K562 (cell line): ENCODE data around the gene CMIP. TPM values are rescaled to one million over a fixed set of nuclear protein-coding genes. Genes with fewer than 3 reads are reported as not detected.

Experiments used
- ADNP ChIP-seq: fragments of 200-800 bp; sonication (Bioruptor generic); IDR thresholded peaks from 2 replicates; pipeline ENCODE4 v1.6.1; 2016; ENCODE audit warnings: missing genetic modification characterization, missing compliant biosample characterization
- BRD4 ChIP-seq: fragments of 200-600 bp; sonication (generic); IDR thresholded peaks from 2 replicates; pipeline ENCODE4 v1.6.1; 2017; ENCODE audit warnings: inconsistent platforms
- CCAR2 ChIP-seq: fragments of 200-400 bp; formaldehyde crosslinking; IDR thresholded peaks from 2 replicates; pipeline ENCODE4 v1.6.1; 2017; ENCODE audit warnings: mild to moderate bottlenecking, low read depth, low read length
- DACH1 ChIP-seq: fragments of 450-650 bp; IDR thresholded peaks from 2 replicates; pipeline ENCODE4 v1.6.1; 2018; ENCODE audit not compliant: partially characterized antibody
- DPF2 ChIP-seq: fragments of 450-650 bp; IDR thresholded peaks from 2 replicates; pipeline ENCODE4 v1.6.1; 2016
- ESRRA ChIP-seq: fragments of 450-650 bp; IDR thresholded peaks from 2 replicates; pipeline ENCODE4 v1.6.1; 2014; ENCODE audit warnings: low read depth, mild to moderate bottlenecking, moderate library complexity, borderline replicate concordance
- FOXJ2 ChIP-seq: fragments of 200-800 bp; sonication (Bioruptor generic); IDR thresholded peaks from 2 replicates; pipeline ENCODE4 v1.6.1; 2016; ENCODE audit warnings: missing genetic modification characterization, missing compliant biosample characterization
- FOXJ3 ChIP-seq: sonication (generic); formaldehyde crosslinking; IDR thresholded peaks from 2 replicates; pipeline ENCODE4 v1.4.0; 2020; ENCODE audit warnings: mild to moderate bottlenecking, missing genetic modification reagents
- FUS ChIP-seq: fragments of 200-400 bp; formaldehyde crosslinking; optimal IDR thresholded peaks from 2 replicates; pipeline ENCODE3; 2017; ENCODE audit warnings: low read depth, low read length
- IFI16 ChIP-seq: fragments of 250-450 bp; sonication (Bioruptor Pico); IDR thresholded peaks from 2 replicates; pipeline ENCODE4 v2.1.2; 2022; ENCODE audit warnings: mild to moderate bottlenecking, inconsistent platforms
- KAT2B ChIP-seq: IDR thresholded peaks from one replicate; pipeline ENCODE4 v1.6.1; 2012; ENCODE audit warnings: low read depth, mild to moderate bottlenecking, control low read depth, inconsistent platforms, low read length, moderate library complexity
- KAT8 ChIP-seq: fragments of 450-650 bp; IDR thresholded peaks from 2 replicates; pipeline ENCODE4 v1.6.1; 2016; ENCODE audit warnings: low read depth, mild to moderate bottlenecking
- MCM3 ChIP-seq: fragments of 450-650 bp; IDR thresholded peaks from 2 replicates; pipeline ENCODE4 v1.6.1; 2016
- NEUROD1 ChIP-seq: fragments of 150-350 bp; IDR thresholded peaks from 2 replicates; pipeline ENCODE4 v1.6.1; 2014; ENCODE audit warnings: borderline replicate concordance, low read length, low read depth; ENCODE audit not compliant: partially characterized antibody
- POLR2AphosphoS2 ChIP-seq: IDR thresholded peaks from 2 replicates; pipeline ENCODE4 v1.6.1; 2012; ENCODE audit warnings: low read length, improper control_type of control experiment
- PREB ChIP-seq: sonication (generic); formaldehyde crosslinking; IDR thresholded peaks from 2 replicates; pipeline ENCODE4 v1.8.1; 2023; ENCODE audit warnings: mild to moderate bottlenecking, missing genetic modification reagents
- PURB ChIP-seq: sonication (generic); formaldehyde crosslinking; IDR thresholded peaks from 2 replicates; pipeline ENCODE4 v1.9.0; 2021; ENCODE audit warnings: low read depth, mild to moderate bottlenecking, missing genetic modification reagents
- RBM17 ChIP-seq: fragments of 200-400 bp; formaldehyde crosslinking; IDR thresholded peaks from 2 replicates; pipeline ENCODE4 v1.6.1; 2017; ENCODE audit warnings: low read depth, mild to moderate bottlenecking, low read length, borderline replicate concordance
- RBM34 ChIP-seq: fragments of 200-400 bp; formaldehyde crosslinking; IDR thresholded peaks from 2 replicates; pipeline ENCODE4 v1.6.1; 2018; ENCODE audit warnings: low read length, borderline replicate concordance; ENCODE audit not compliant: insufficient read depth
- SRSF3 ChIP-seq: fragments of 200-400 bp; formaldehyde crosslinking; IDR thresholded peaks from 2 replicates; pipeline ENCODE4 v1.6.1; 2016; ENCODE audit warnings: mild to moderate bottlenecking, low read length, moderate library complexity; ENCODE audit not compliant: insufficient read depth
- SRSF9 ChIP-seq: fragments of 200-400 bp; formaldehyde crosslinking; IDR thresholded peaks from 2 replicates; pipeline ENCODE4 v1.6.1; 2017; ENCODE audit warnings: low read depth, low read length, borderline replicate concordance
- TAF15 ChIP-seq: fragments of 200-400 bp; formaldehyde crosslinking; IDR thresholded peaks from 2 replicates; pipeline ENCODE4 v1.6.1; 2017; ENCODE audit warnings: mild to moderate bottlenecking, low read depth, low read length, moderate library complexity
- TRIM24 ChIP-seq, 2 experiments: fragments of 450-650 bp; IDR thresholded peaks; 2 replicates each; pipeline ENCODE4 v1.6.1; 2016
- YY1 ChIP-seq, 3 experiments: IDR thresholded peaks; 2 replicates each; pipeline ENCODE4 v1.6.1; 2011; ENCODE audit warnings: low read length in 2 of 3, mild to moderate bottlenecking in 2 of 3, moderate library complexity in 2 of 3, borderline replicate concordance in 1 of 3, control low read depth in 1 of 3, low read depth in 1 of 3; ENCODE audit not compliant: insufficient read depth in 3 of 3, insufficient replicate concordance in 2 of 3, control insufficient read depth in 1 of 3, insufficient read length in 1 of 3; ENCODE audit errors: extremely low read depth in 1 of 3
- ZEB2 ChIP-seq: fragments of 450-650 bp; IDR thresholded peaks from 2 replicates; pipeline ENCODE4 v1.6.1; 2016
- ZNF232 ChIP-seq: sonication (generic); formaldehyde crosslinking; IDR thresholded peaks from 2 replicates; pipeline ENCODE4 v1.8.0; 2022; ENCODE audit warnings: mild to moderate bottlenecking, missing genetic modification reagents
- ZNF436 ChIP-seq: fragments of 250-450, 450-650 bp; sonication (Bioruptor Pico); formaldehyde crosslinking; IDR thresholded peaks from 2 replicates; pipeline ENCODE4 v1.7.0; 2020; ENCODE audit warnings: mild to moderate bottlenecking
- ZNF668 ChIP-seq: fragments of 250-450 bp; sonication (Bioruptor Pico); IDR thresholded peaks from 2 replicates; pipeline ENCODE4 v1.8.0; 2022; ENCODE audit warnings: mild to moderate bottlenecking, inconsistent platforms
- ZNF695 ChIP-seq: fragments of 450-650 bp; formaldehyde crosslinking; IDR thresholded peaks from 2 replicates; pipeline ENCODE4 v1.4.0; 2020; ENCODE audit warnings: mild to moderate bottlenecking, moderate library complexity
- polyA plus RNA-seq, 8 experiments: library from polyadenylated mRNA; depleted of rRNA in 4 of 8; stranded (reverse) in 5 of 8; unstranded in 3 of 8; fragments of >200 nt; fragmentation: Nextera tagmentation in 2 of 8; fragmentation: Illumina TruSeq in 1 of 8; extraction: Ambion mirVana in 2 of 8; extraction: Trizol in 1 of 8; gene quantifications; 2 replicates each; pipeline versions ENCODE4 v1.2.1 to v1.2.3, GENCODE V29; 2011 to 2014; ENCODE audit warnings: inconsistent platforms in 1 of 8, missing spikeins in 1 of 8
- total RNA-seq, 7 experiments: library from RNA; depleted of rRNA in 6 of 7; stranded (reverse); fragments of >200 nt in 6 of 7; fragmentation: Illumina TruSeq in 2 of 7; extraction: Trizol in 2 of 7; gene quantifications; 2 replicates each; pipeline versions ENCODE4 v1.2.1 to v1.2.3, GENCODE V29; 2011 to 2021; ENCODE audit warnings: low replicate concordance in 1 of 7

Gene CMIP
- total and polyA plus RNA-seq, 9 of the 15 experiments (the other 6 are each of a cell fraction or from before 2014, with no cell fraction given) = 0.94 to 82.5 (median 10.3) TPM

GRCh38 chr16:81482329-81483063, 37.9 kb downstream of the CMIP start (continued):
- TF ChIP-seq RBM17 (no peak), KAT8 (no peak), CCAR2 (no peak), NEUROD1 (no peak), ESRRA (no peak), FOXJ3 (CRISPR knock-in tag) (no peak), TRIM24 (IDR thresholded peaks at IDR 0.05) (0 out of 4 replicates have a peak, but pooled peaks of 1 of the 2 experiments have one; percentile 28), RBM34 (no peak), FOXJ2 (tag) (no peak), ZNF668 (CRISPR knock-in tag) (no peak), MCM3 (no peak), IFI16 (CRISPR knock-in tag) (no peak), FUS (no peak), PURB (CRISPR knock-in tag) (no peak), POLR2AphosphoS2 (no peak), KAT2B (no peak), ADNP (no peak; the same call in 1 of the 2 replicates), DPF2 (peak; percentile 67), DACH1 (peak; percentile 3), ZNF232 (no peak), SRSF3 (no peak), YY1 (IDR thresholded peaks at IDR 0.05; ENCODE audit: borderline replicate concordance in 1 of 3, control insufficient read depth in 1 of 3, extremely low read depth in 1 of 3, insufficient read depth in 3 of 3, insufficient read length in 1 of 3, insufficient replicate concordance in 2 of 3, low read depth in 1 of 3, low read length in 2 of 3) (peak in 2 of 3 experiments; percentile 27 to 57), ZEB2 (no peak), BRD4 (no peak), SRSF9 (no peak), ZNF436 (CRISPR knock-in tag) (no peak), ZNF695 (CRISPR knock-in tag) (no peak), TAF15 (no peak), PREB (CRISPR knock-in tag) (no peak)
